Natural killer cell (primary cell): ENCODE measurements around the gene SLC29A4. TPM values are rescaled to one million over a fixed set of nuclear protein-coding genes. Genes with fewer than 3 reads are reported as not detected.

Experiments
- ATAC-seq, 3 donors: fragments of 150-1000 bp in 2 of 3; fragments of 200-7000 bp in 1 of 3; cut with Tn5 transposase; 1 replicate in 1 of 3; 2 replicates in 2 of 3; pipeline ENCODE4 v1.10.0; 2021; ENCODE audit warnings: mild to moderate bottlenecking in 2 of 3, moderate library complexity in 2 of 3
- DNase-seq, 2 donors: peaks; one replicate each; pipeline versions ENCODE4 v3.0.0 to v3.0.0-alpha.2; 2013 to 2021; ENCODE audit warnings: mixed read lengths in 1 of 2
- H3K27ac ChIP-seq: one replicate; pipeline ENCODE4 v1.5.1; 2013; ENCODE audit warnings: mild to moderate bottlenecking, low read length
- H3K27me3 ChIP-seq: one replicate; pipeline ENCODE4 v1.6.1; 2013; ENCODE audit warnings: low read length; ENCODE audit not compliant: control insufficient read depth, insufficient read depth
- H3K36me3 ChIP-seq: one replicate; pipeline ENCODE4 v1.6.1; 2013; ENCODE audit warnings: low read length; ENCODE audit not compliant: control insufficient read depth, insufficient read depth
- H3K4me1 ChIP-seq: one replicate; pipeline ENCODE4 v1.6.1; 2013; ENCODE audit warnings: low read length; ENCODE audit not compliant: control insufficient read depth, insufficient read depth
- H3K4me3 ChIP-seq: one replicate; pipeline ENCODE4 v1.5.1; 2013; ENCODE audit warnings: low read length
- H3K9me3 ChIP-seq: one replicate; pipeline ENCODE4 v1.6.1; 2013; ENCODE audit warnings: low read length; ENCODE audit not compliant: control insufficient read depth, insufficient read depth
- H3K27ac Mint-ChIP-seq, 2 donors: one replicate each; pipeline ENCODE4 v1.8.0; 2022; ENCODE audit warnings: mild to moderate bottlenecking in 2 of 2, mixed read lengths in 2 of 2, moderate library complexity in 1 of 2
- H3K27me3 Mint-ChIP-seq, 2 donors: one replicate each; pipeline ENCODE4 v1.8.0; 2022; ENCODE audit warnings: low read depth in 2 of 2, mixed read lengths in 2 of 2
- H3K36me3 Mint-ChIP-seq: one replicate; pipeline ENCODE4 v1.8.0; 2022; ENCODE audit warnings: mixed read lengths
- H3K4me1 Mint-ChIP-seq, 2 donors: one replicate each; pipeline ENCODE4 v1.8.0; 2022; ENCODE audit warnings: mixed read lengths in 2 of 2
- H3K4me3 Mint-ChIP-seq: one replicate; pipeline ENCODE4 v1.8.0; 2022; ENCODE audit warnings: mild to moderate bottlenecking, moderate library complexity, mixed read lengths
- H3K9me3 Mint-ChIP-seq, 2 donors: one replicate each; pipeline ENCODE4 v1.8.0; 2022; ENCODE audit warnings: mixed read lengths in 2 of 2
- CTCF ChIP-seq: fragments of 200-600 bp; IDR thresholded peaks from one replicate; pipeline ENCODE4 v1.8.0; 2022; ENCODE audit warnings: antibody characterized with exemption
- WGBS: methylation state at CpG from one replicate; pipeline ENCODE4 v1.1.7; 2013; ENCODE audit warnings: missing lambda C conversion rate; ENCODE audit not compliant: insufficient coverage; 5-methylcytosine and 5-hydroxymethylcytosine counted together
- intact Hi-C: fragments of 100-400 bp; cut with micrococcal nuclease; formaldehyde crosslinking; loops from one replicate; pipeline ENCODE4 v1.14.2; 2022
- total RNA-seq, 4 donors: library from RNA; stranded (reverse); fragments of 120-200 nt in 1 of 4; gene quantifications; one replicate each; pipeline versions ENCODE4 v1.2.3 to v1.2.4, GENCODE V29; 2013 to 2022

The SLC29A4 gene
- total RNA-seq, 3 donors from 2014 or later (not counting 1 experiment from before 2014, with no cell fraction given), result 0.16 to 0.95 (median 0.40) TPM

- ATAC-seq (no peak), DNase-seq (no peak)
- Histone ChIP-seq H3K4me3 (no peak overlapping the region), H3K27ac (no peak overlapping the region), H3K36me3 (peaks cover 29% of the 10 kb centered on the region), H3K4me1 (peaks cover 35% of the 10 kb centered on the region), H3K9me3 (peaks cover 11% of the 10 kb centered on the region), H3K27me3 (no peaks in the 10 kb centered on the region)
- H3K4me3 Mint-ChIP-seq, result no peak overlapping the region
- peaks cover 14% of the 10 kb centered on the region for H3K36me3 Mint-ChIP-seq
- no peak for TF ChIP-seq CTCF
- H3K27ac Mint-ChIP-seq, result no peak overlapping the region
- H3K27me3 Mint-ChIP-seq, result no peaks in the 10 kb centered on the region
- peaks cover 15 to 32% of the 10 kb centered on the region in 2 donors for H3K4me1 Mint-ChIP-seq
- intact Hi-C loops, result no loop called here
- 95% methylated on average over 43 of the region's 43 CpGs for WGBS
- no peaks in the 10 kb centered on the region for H3K9me3 Mint-ChIP-seq
Measured at GRCh38 chr7:5332579-5332978, 49.8 kb downstream of the SLC29A4 start.

GRCh38 chr7:5333121-5334045 lies 50.6 kb downstream of the SLC29A4 start:
- ATAC-seq (no peak), DNase-seq (no peak)
- no peak for TF ChIP-seq CTCF
- 94% methylated on average over 32 of the region's 32 CpGs for WGBS
- peaks cover 15 to 28% of the 10 kb centered on the region in 2 donors for H3K4me1 Mint-ChIP-seq
- no peaks in the 10 kb centered on the region for H3K9me3 Mint-ChIP-seq
- Histone ChIP-seq H3K9me3 (peaks cover 11% of the 10 kb centered on the region), H3K36me3 (peaks cover 29% of the 10 kb centered on the region), H3K4me1 (peaks cover 28% of the 10 kb centered on the region), H3K4me3 (no peak overlapping the region), H3K27me3 (no peaks in the 10 kb centered on the region), H3K27ac (no peak overlapping the region)
- intact Hi-C loops, result no loop called here
- H3K27ac Mint-ChIP-seq, result no peak overlapping the region
- no peaks in the 10 kb centered on the region for H3K27me3 Mint-ChIP-seq
- no peak overlapping the region for H3K4me3 Mint-ChIP-seq
- peaks cover 14% of the 10 kb centered on the region for H3K36me3 Mint-ChIP-seq

- Mint-ChIP-seq H3K27ac (no peak overlapping the region), H3K4me3 (no peak overlapping the region)
- peaks cover 11% of the 10 kb centered on the region for H3K9me3 ChIP-seq
Measured at GRCh38 chr7:5334671-5335070, 51.9 kb downstream of the SLC29A4 start.

More at GRCh38 chr7:5334671-5335070, 51.9 kb downstream of the SLC29A4 start:
- Mint-ChIP-seq H3K27me3 (no peaks in the 10 kb centered on the region), H3K36me3 (peaks cover 15% of the 10 kb centered on the region), H3K4me1 (peaks cover 15 to 28% of the 10 kb centered on the region in 2 donors), H3K9me3 (no peaks in the 10 kb centered on the region)
- WGBS, result 96% methylated on average over 8 of the region's 8 CpGs
- no peak for ATAC-seq
- Histone ChIP-seq H3K27me3 (no peaks in the 10 kb centered on the region), H3K27ac (no peak overlapping the region), H3K36me3 (peaks cover 29% of the 10 kb centered on the region), H3K4me1 (peaks cover 24% of the 10 kb centered on the region), H3K4me3 (no peak overlapping the region)
- no peak for DNase-seq
- intact Hi-C loops, result no loop called here
- no peak for TF ChIP-seq CTCF
